Mesenchymal stem cell (in vitro differentiated cells and primary cell): ENCODE measurements around the gene FSTL3.

Experiments
- DNase-seq: peaks from one replicate; pipeline ENCODE4 v3.0.0-alpha.2; 2013
- H2AFZ ChIP-seq: one replicate; pipeline ENCODE4 v1.6.1; 2013; ENCODE audit warnings: low read depth, mild to moderate bottlenecking, control low read depth, inconsistent platforms, low read length, moderate library complexity
- H2AK5ac ChIP-seq: 2 replicates; pipeline ENCODE4 v1.6.1; 2013; ENCODE audit warnings: low read length, moderate library complexity, mild to moderate bottlenecking, inconsistent platforms; ENCODE audit not compliant: severe bottlenecking
- H2BK120ac ChIP-seq: one replicate; pipeline ENCODE4 v1.6.1; 2013; ENCODE audit warnings: low read depth, mild to moderate bottlenecking, inconsistent platforms, low read length, moderate library complexity
- H2BK12ac ChIP-seq, 2 experiments: one replicate each; pipeline ENCODE4 v1.6.1; 2013; ENCODE audit warnings: inconsistent platforms in 2 of 2, low read length in 2 of 2, mild to moderate bottlenecking in 2 of 2, moderate library complexity in 2 of 2, control low read depth in 1 of 2
- H2BK15ac ChIP-seq: one replicate; pipeline ENCODE4 v1.6.1; 2013; ENCODE audit warnings: mild to moderate bottlenecking, low read depth, inconsistent platforms; ENCODE audit not compliant: poor library complexity, severe bottlenecking
- H2BK5ac ChIP-seq: 2 replicates; pipeline ENCODE4 v1.6.1; 2013; ENCODE audit warnings: low read depth, mild to moderate bottlenecking, low read length, control low read depth, inconsistent platforms; ENCODE audit not compliant: poor library complexity, severe bottlenecking
- H3K14ac ChIP-seq, 2 experiments: one replicate each; pipeline ENCODE4 v1.6.1; 2013; ENCODE audit warnings: inconsistent platforms in 2 of 2, low read length in 2 of 2, control low read depth in 1 of 2, mild to moderate bottlenecking in 1 of 2, moderate library complexity in 1 of 2
- H3K18ac ChIP-seq, 2 experiments: one replicate each; pipeline ENCODE4 v1.6.1; 2013; ENCODE audit warnings: inconsistent platforms in 2 of 2, low read length in 2 of 2, control low read depth in 1 of 2, low read depth in 1 of 2, mild to moderate bottlenecking in 1 of 2
- H3K23ac ChIP-seq, 2 experiments: one replicate each; pipeline ENCODE4 v1.6.1; 2013; ENCODE audit warnings: inconsistent platforms in 2 of 2, low read length in 2 of 2, mild to moderate bottlenecking in 2 of 2, moderate library complexity in 2 of 2, control low read depth in 1 of 2
- H3K27ac ChIP-seq: 2 replicates; pipeline ENCODE4 v1.5.1; 2013; ENCODE audit warnings: mild to moderate bottlenecking, moderate library complexity, low read length, control low read depth, inconsistent platforms; ENCODE audit not compliant: poor library complexity, severe bottlenecking
- H3K27me3 ChIP-seq, 2 experiments: 2 replicates each; pipeline versions ENCODE4 v1.6.1 to v1.7.0; 2013; ENCODE audit warnings: low read length in 2 of 2, mild to moderate bottlenecking in 2 of 2, moderate library complexity in 2 of 2, control low read depth in 1 of 2, inconsistent platforms in 1 of 2; ENCODE audit not compliant: control insufficient read depth in 1 of 2, insufficient read depth in 1 of 2
- H3K36me3 ChIP-seq, 2 experiments: 2 replicates each; pipeline versions ENCODE4 v1.6.1 to v1.7.0; 2013; ENCODE audit warnings: low read length in 2 of 2, control low read depth in 1 of 2, inconsistent platforms in 1 of 2, low read depth in 1 of 2, mild to moderate bottlenecking in 1 of 2; ENCODE audit not compliant: insufficient read depth in 2 of 2, control insufficient read depth in 1 of 2
- H3K4ac ChIP-seq, 2 experiments: one replicate each; pipeline ENCODE4 v1.6.1; 2013; ENCODE audit warnings: inconsistent platforms in 2 of 2, low read length in 2 of 2, mild to moderate bottlenecking in 2 of 2, moderate library complexity in 2 of 2, control low read depth in 1 of 2, low read depth in 1 of 2
- H3K4me1 ChIP-seq: 2 replicates; pipeline ENCODE4 v1.6.1; 2013; ENCODE audit warnings: low read depth, low read length, control low read depth; ENCODE audit not compliant: control insufficient read depth, insufficient read depth
- H3K4me2 ChIP-seq: 2 replicates; pipeline ENCODE4 v1.6.1; 2013; ENCODE audit warnings: low read length, mild to moderate bottlenecking, inconsistent platforms; ENCODE audit not compliant: poor library complexity, severe bottlenecking
- H3K4me3 ChIP-seq, 2 experiments: 2 replicates each; pipeline versions ENCODE4 v1.5.1 to v1.7.0; 2013; ENCODE audit warnings: low read length in 2 of 2, mild to moderate bottlenecking in 2 of 2, control low read depth in 1 of 2, low read depth in 1 of 2; ENCODE audit not compliant: insufficient read depth in 1 of 2
- H3K79me1 ChIP-seq: replicated peaks from 2 replicates; pipeline ENCODE4 v1.6.1; 2013; ENCODE audit warnings: mild to moderate bottlenecking, control low read depth, low read length, inconsistent platforms; ENCODE audit not compliant: poor library complexity, severe bottlenecking
- H3K9ac ChIP-seq: 2 replicates; pipeline ENCODE4 v1.7.0; 2013; ENCODE audit warnings: mild to moderate bottlenecking, low read length, moderate library complexity
- H3K9me3 ChIP-seq: 2 replicates; pipeline ENCODE4 v1.7.0; 2013; ENCODE audit warnings: mild to moderate bottlenecking, low read length; ENCODE audit not compliant: control insufficient read depth
- H4K8ac ChIP-seq: one replicate; pipeline ENCODE4 v1.6.1; 2013; ENCODE audit warnings: inconsistent platforms, mild to moderate bottlenecking, low read length, moderate library complexity
- H4K91ac ChIP-seq: one replicate; pipeline ENCODE4 v1.6.1; 2013; ENCODE audit warnings: mild to moderate bottlenecking, low read length, inconsistent platforms
- WGBS: methylation state at CpG from one replicate; pipeline ENCODE4 v1.1.7; 2013; ENCODE audit warnings: mixed read lengths; 5-methylcytosine and 5-hydroxymethylcytosine counted together

The FSTL3 gene

DNA sequence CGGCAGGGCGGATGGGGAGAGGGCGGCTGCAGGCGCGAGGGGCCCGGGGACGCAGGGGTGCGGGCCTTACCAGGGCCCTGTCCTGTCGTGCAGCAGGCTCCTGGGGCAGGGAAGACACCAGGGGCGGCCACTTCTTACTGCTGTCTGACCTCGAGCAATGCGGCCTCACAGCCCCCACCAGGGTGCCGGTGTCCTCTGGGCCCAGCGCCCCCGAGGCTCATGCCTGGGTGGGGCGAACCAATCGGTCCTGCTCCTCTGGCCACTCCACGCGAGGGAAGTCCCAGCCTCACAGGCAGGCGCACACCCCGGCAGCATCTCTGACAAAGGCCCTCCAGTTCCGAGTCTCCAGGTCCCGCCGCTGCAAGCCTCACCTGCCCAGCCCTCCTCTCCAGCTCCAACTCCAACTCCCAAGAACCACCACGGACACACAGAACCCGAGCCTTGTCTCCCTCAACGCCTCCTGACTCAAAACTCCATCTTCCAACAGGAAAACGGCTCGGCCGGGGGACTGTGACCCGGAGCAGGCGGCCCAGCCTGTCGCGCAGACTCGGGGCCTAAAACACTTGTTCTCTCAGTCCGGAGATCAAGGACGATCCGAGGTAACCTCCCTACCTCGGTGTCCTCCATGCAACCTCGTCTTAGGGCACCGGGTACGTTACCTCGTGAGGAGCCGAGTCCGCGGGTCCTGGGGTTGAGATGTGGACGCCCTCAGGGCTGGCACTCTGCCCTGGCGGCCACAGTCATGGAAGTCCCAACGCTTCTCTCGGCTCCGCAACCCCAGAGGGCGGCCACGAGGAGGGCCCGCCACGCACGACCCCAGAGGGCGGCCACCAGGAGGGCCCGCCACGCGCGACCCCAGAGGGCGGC lies 30.0 kb upstream of the FSTL3 start:
- Histone ChIP-seq H3K18ac (no peak overlapping the region), H3K79me1 (peaks cover 18% of the 10 kb centered on the region), H3K9me3 (no peaks in the 10 kb centered on the region), H2BK5ac (no peak overlapping the region), H2BK12ac (no peak overlapping the region), H3K14ac (no peak overlapping the region), H3K4me1 (no peaks in the 10 kb centered on the region), H3K27ac (no peak overlapping the region), H3K36me3 (peaks cover 40 to 85% of the 10 kb centered on the region in 2 experiments), H2AFZ (no peak overlapping the region), H2BK15ac (no peak overlapping the region), H3K27me3 (no peaks in the 10 kb centered on the region), H3K23ac (no peak overlapping the region), H3K4me2 (no peak overlapping the region), H4K8ac (no peak overlapping the region), H2BK120ac (no peak overlapping the region), H3K9ac (no peak overlapping the region), H2AK5ac (no peak overlapping the region), H3K4me3 (no peak overlapping the region), H3K4ac (no peak overlapping the region), H4K91ac (no peak overlapping the region)
- DNase-seq: no peak
- WGBS: 96% methylated on average over 58 of the region's 62 CpGs

DNA sequence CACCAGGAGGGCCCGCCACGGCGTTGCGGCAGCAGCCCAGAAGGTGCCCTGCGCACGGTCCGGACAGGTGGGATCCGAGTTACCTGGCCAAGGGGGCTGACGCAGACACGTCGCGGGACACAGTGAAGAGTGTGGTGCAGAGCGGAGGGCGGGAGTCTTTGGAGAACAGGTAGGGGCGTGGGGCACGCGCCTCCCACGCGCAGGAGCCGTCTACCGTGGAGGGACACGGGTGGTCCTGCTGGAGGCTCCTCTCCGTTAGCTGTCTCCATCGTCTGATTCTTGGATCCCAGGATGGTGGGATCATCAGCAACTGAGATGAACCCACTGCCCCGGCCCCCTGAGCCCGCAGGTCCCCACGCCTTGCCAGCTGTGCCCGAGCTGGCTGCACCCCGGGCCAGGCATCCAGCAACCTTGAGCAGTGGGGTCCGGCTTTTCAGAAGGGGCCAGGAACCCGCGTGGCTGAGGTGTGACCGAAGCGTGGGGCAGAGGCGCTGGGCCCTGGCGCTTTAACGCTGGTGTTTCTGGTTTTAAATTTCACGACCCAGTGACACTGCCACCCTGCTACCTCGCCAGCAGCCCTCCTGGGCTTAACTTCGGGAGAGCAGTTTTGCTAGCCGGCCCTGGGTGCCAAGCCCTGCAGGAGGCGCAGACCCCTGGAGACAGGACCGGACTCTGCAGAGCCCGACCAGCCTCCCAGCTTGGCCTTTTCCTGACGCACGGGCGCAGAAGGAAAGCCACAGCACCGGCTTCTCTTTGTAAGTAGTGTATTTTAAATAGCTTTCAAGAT lies 29.2 kb upstream of the FSTL3 start:
- Histone ChIP-seq H3K27ac (no peak overlapping the region), H2BK12ac (no peak overlapping the region), H2BK5ac (no peak overlapping the region), H3K27me3 (no peaks in the 10 kb centered on the region), H3K18ac (no peak overlapping the region), H3K4me3 (no peak overlapping the region), H3K4me1 (no peaks in the 10 kb centered on the region), H2AK5ac (no peak overlapping the region), H3K4me2 (no peak overlapping the region), H3K14ac (no peak overlapping the region), H2AFZ (no peak overlapping the region), H2BK15ac (no peak overlapping the region), H3K23ac (no peak overlapping the region), H3K79me1 (peaks cover 18% of the 10 kb centered on the region), H4K8ac (no peak overlapping the region), H3K9me3 (no peaks in the 10 kb centered on the region), H2BK120ac (no peak overlapping the region), H3K36me3 (peaks cover 46 to 91% of the 10 kb centered on the region in 2 experiments), H4K91ac (no peak overlapping the region), H3K4ac (no peak overlapping the region), H3K9ac (no peak overlapping the region)
- WGBS: 93% methylated on average over 43 of the region's 48 CpGs
- DNase-seq: no peak

DNA sequence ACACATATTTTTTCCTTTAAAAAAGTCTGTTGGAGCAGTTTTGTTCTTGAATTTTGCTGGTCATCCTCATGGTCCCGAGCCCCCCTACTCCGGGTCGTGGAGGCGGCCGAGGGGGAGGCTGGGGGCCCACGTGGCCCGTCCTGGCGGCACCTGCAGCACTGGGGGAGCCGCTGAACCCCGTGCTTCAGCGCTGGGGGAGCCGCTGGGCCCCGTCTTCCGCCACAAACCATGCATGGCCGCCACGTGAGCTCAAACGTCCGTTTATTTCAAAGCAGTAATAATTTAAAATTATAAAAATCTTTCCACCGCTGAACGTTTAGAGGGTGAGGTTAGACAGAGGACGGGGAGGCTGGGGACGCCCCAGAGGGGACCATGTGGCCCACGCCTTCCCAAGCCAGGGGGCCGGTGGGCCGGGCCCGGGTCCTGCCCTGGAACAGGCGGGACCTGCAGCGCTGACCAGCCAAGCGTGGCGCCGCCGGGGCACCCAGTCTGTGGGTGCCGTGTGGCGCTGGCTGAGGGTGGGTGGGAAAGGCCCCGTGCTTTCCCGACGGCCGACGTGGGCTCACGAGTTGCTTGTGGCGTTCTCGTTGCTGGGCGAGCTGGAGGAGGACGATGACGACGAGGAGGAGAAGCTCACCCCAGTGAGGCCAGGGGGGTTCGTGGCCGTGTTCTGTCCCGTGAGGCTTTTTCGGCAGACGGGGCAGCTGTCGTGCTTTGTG lies 28.5 kb upstream of the FSTL3 start:
- no peaks in the 10 kb centered on the region for H3K9me3 ChIP-seq
- H3K14ac ChIP-seq: no peak overlapping the region
- H4K8ac ChIP-seq: no peak overlapping the region
- no peak overlapping the region for H2BK12ac ChIP-seq
- no peak overlapping the region for H2BK120ac ChIP-seq
- H3K23ac ChIP-seq: no peak overlapping the region
- peaks cover 46 to 97% of the 10 kb centered on the region in 2 experiments for H3K36me3 ChIP-seq
- no peak overlapping the region for H3K4me2 ChIP-seq
- H3K4me1 ChIP-seq: no peaks in the 10 kb centered on the region
- H3K9ac ChIP-seq: no peak overlapping the region
- no peak overlapping the region for H2BK15ac ChIP-seq
- no peak overlapping the region for H3K4ac ChIP-seq
- H3K27ac ChIP-seq: no peak overlapping the region
- H2AK5ac ChIP-seq: no peak overlapping the region
- no peak overlapping the region for H4K91ac ChIP-seq
- peaks cover 21% of the 10 kb centered on the region for H3K79me1 ChIP-seq
- no peak overlapping the region for H2AFZ ChIP-seq
- H3K4me3 ChIP-seq: no peak overlapping the region
- H3K27me3 ChIP-seq: no peaks in the 10 kb centered on the region
- H3K18ac ChIP-seq: no peak overlapping the region
- DNase-seq: no peak
- H2BK5ac ChIP-seq: no peak overlapping the region
- WGBS: 99% methylated on average over 37 of the region's 52 CpGs

DNA sequence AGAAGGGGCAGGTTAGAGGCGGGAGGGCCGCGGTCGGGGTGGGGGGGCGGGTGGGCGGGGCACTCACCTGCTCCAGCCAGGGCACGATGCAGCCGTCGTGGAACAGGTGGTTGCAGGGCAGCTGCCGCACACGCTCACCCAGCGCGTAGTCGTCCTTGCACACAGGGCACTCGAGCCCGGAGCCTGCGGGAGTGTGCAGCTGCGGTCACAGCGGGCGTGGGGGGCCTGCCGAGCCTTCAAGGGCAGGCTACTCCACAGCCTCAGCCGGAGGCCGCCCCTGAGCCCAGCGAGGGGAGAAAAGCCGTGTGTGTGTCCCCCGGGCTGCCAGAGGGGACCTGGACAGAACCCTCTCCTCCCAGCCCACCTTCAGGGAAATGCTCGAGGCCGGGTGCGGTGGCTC lies 27.9 kb upstream of the FSTL3 start:
- H2BK12ac ChIP-seq: no peak overlapping the region
- peaks cover 21% of the 10 kb centered on the region for H3K79me1 ChIP-seq
- H4K8ac ChIP-seq: no peak overlapping the region
- H3K9me3 ChIP-seq: no peaks in the 10 kb centered on the region
- H2AK5ac ChIP-seq: no peak overlapping the region
- H2BK120ac ChIP-seq: no peak overlapping the region
- H2AFZ ChIP-seq: no peak overlapping the region
- no peak overlapping the region for H3K23ac ChIP-seq
- H3K9ac ChIP-seq: no peak overlapping the region
- no peak for DNase-seq
- H3K4me3 ChIP-seq: no peak overlapping the region
- no peak overlapping the region for H2BK15ac ChIP-seq
- H3K27ac ChIP-seq: no peak overlapping the region
- no peak overlapping the region for H3K4ac ChIP-seq
- no peaks in the 10 kb centered on the region for H3K27me3 ChIP-seq
- H3K4me1 ChIP-seq: no peaks in the 10 kb centered on the region
- no peak overlapping the region for H3K18ac ChIP-seq
- WGBS: 94% methylated on average over 23 of the region's 29 CpGs
- peaks cover 47 to 97% of the 10 kb centered on the region in 2 experiments for H3K36me3 ChIP-seq
- H2BK5ac ChIP-seq: no peak overlapping the region
- no peak overlapping the region for H3K4me2 ChIP-seq
- H3K14ac ChIP-seq: no peak overlapping the region
- H4K91ac ChIP-seq: no peak overlapping the region
